UCSD-AML1 (cell line): ENCODE data around the gene PFKFB2.
"Not testable (repeated sequence)": the region's sequence is repeated elsewhere in the genome, so short reads cannot be mapped to it uniquely, and the experiment has no call there.

Experiments
- DNase-seq: peaks from one replicate; lab custom pipeline; 2025; ENCODE audit not compliant: unreplicated experiment; lab: John Stamatoyannopoulos, UW

The PFKFB2 gene

GRCh38 chr1:207039380-207040180 lies 13.5 kb upstream of the PFKFB2 start:
- DNase-seq = no peak

- no peak for DNase-seq
These were observed 12.9 kb upstream of the PFKFB2 start for GRCh38 chr1:207040181-207040533.

- not testable (repeated sequence) for DNase-seq
These were observed 11.7 kb upstream of the PFKFB2 start for GRCh38 chr1:207041397-207041796.

GRCh38 chr1:207045453-207045852 lies 7.6 kb upstream of the PFKFB2 start:
- no peak for DNase-seq

- DNase-seq = no peak
These were observed 5.6 kb upstream of the PFKFB2 start for GRCh38 chr1:207047505-207047904.

GRCh38 chr1:207048041-207048440 lies 5.0 kb upstream of the PFKFB2 start:
- DNase-seq = no peak

- no peak for DNase-seq
These were observed 4.0 kb upstream of the PFKFB2 start for GRCh38 chr1:207049054-207049453.

GRCh38 chr1:207049514-207049913 lies 3.6 kb upstream of the PFKFB2 start:
- no peak for DNase-seq

- DNase-seq = no peak
These were observed 3.1 kb upstream of the PFKFB2 start for GRCh38 chr1:207049974-207050391.

- DNase-seq = peak; percentile 64
These were observed 2.4 kb upstream of the PFKFB2 start for GRCh38 chr1:207050480-207051190.

GRCh38 chr1:207051191-207051943 lies 1.7 kb upstream of the PFKFB2 start, which contains the start of gene YOD1:
Gene YOD1, minus strand, starts transcription at chr1:207051208. Its CDS starts 178 bp downstream, at chr1:207051030.
- no peak for DNase-seq

- no peak for DNase-seq
These were observed 1.4 kb downstream of the PFKFB2 start for GRCh38 chr1:207054491-207054890.

GRCh38 chr1:207055386-207056001 lies 2.4 kb downstream of the PFKFB2 start:
- DNase-seq = no peak

GRCh38 chr1:207056673-207057072 lies 3.6 kb downstream of the PFKFB2 start:
- DNase-seq = no peak

GRCh38 chr1:207058252-207058651 lies 5.2 kb downstream of the PFKFB2 start:
- DNase-seq = no peak

GRCh38 chr1:207058878-207059867 lies 6.1 kb downstream of the PFKFB2 start:
- no peak for DNase-seq

- DNase-seq = no peak
These were observed 6.8 kb downstream of the PFKFB2 start for GRCh38 chr1:207059881-207060280.

GRCh38 chr1:207060596-207060995 lies 7.5 kb downstream of the PFKFB2 start:
- DNase-seq = no peak

- no peak for DNase-seq
These were observed 9.0 kb downstream of the PFKFB2 start for GRCh38 chr1:207062058-207062457.

GRCh38 chr1:207063014-207063413 lies 9.9 kb downstream of the PFKFB2 start:
- no peak for DNase-seq
